ENCODE data around the gene PAK1IP1.
A peak's percentile ranks its signal among the peaks of the same experiment; 100 is the strongest.
"Not testable (repeated sequence)": the region's sequence is repeated elsewhere in the genome, so short reads cannot be mapped to it uniquely, and the experiment has no call there.

PAK1IP1 gene

DNA sequence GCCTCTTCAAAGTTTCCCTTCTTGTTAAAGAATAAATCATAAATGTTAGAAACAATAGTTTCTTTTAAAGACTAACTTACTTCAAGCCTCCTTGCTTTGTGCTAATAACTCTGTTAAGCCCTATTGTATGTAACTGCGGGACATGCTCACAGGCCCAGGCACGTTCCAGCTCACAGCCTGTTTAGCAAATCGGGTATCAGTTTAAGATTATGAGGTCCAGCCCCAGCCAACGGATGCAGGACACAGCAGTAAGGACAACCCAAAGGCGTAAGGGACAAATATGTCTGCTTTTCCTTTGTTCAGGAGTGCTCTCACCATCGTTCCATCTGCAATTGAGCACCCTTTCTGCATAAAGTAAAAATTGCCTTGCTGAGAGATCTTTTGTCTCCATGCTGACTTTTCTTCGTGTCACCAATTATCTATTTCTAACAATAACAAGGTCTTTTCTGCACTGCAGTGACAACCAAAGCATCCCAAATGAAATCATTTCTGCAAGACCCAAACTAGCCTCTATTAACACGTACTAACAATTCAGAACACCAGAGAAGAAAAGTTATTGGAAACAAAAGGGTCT is 1.7 kb upstream of the PAK1IP1 start:
- no peak for DNase-seq

DNA sequence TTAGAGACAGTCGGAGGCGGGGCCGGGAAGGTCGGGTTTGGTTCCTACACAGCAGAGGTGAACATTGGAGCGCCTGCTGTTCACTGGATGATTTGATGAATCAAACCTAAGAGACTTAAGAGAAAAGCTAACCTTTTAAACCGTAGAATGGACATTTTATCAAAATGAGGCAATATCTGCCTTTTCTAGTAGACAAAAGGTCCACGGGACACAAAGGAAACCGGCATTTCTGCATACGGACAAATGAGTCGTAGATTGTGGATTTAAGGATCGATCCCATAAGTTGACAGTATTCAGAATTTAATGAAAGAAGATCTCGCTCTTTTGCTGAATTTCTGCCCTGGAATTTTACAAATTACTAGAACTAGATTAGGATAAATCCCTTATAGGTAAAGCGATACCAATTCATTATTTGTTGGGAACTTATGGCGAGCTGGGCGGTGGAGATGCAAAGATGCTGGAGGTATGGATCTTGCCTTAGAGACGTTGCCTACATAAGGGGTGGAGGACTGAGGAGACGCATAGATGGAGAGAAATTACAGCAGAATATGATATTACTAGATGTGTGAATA is 400 bp downstream of the PAK1IP1 start:
- DNase-seq = no peak

DNA sequence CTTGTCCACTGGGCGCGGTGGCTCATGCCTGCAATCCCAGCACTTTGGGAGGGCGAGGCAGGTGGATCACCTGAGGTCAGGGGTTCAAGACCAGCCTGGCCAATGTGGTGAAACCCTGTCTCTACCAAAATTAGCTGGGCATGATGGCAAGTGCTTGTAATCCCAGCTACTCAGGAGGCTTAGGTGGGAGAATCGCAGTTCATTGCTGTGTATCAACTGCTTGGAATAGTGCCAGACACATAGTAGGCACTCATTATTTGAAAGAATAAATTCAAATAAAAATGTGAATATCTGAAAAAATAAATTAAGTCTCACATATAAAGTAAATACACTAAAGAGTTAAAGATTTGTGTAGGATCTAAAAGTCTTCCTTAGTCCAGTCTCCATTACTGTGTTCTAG is 1.9 kb downstream of the PAK1IP1 start:
- no peak for DNase-seq

DNA sequence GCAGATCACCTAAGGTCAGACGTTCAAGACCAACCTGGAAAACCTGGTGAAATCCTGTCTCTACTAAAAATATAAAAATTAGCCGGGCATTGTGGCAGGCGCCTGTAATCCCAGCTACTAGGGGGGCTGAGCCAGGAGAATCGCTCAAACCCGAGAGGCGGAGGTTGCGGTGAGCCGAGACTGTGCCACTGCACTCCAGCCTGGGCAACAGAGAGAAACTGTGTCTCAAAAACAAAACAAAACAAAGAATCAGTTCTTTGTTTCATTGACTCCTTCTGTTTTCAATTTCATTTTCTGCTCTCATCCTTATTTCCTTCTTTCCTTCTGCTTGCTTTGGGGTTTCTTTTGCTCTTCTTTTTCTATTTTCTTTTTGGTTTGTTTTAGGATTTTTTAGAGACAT is 19.2 kb downstream of the PAK1IP1 start:
- no peak for DNase-seq

DNA sequence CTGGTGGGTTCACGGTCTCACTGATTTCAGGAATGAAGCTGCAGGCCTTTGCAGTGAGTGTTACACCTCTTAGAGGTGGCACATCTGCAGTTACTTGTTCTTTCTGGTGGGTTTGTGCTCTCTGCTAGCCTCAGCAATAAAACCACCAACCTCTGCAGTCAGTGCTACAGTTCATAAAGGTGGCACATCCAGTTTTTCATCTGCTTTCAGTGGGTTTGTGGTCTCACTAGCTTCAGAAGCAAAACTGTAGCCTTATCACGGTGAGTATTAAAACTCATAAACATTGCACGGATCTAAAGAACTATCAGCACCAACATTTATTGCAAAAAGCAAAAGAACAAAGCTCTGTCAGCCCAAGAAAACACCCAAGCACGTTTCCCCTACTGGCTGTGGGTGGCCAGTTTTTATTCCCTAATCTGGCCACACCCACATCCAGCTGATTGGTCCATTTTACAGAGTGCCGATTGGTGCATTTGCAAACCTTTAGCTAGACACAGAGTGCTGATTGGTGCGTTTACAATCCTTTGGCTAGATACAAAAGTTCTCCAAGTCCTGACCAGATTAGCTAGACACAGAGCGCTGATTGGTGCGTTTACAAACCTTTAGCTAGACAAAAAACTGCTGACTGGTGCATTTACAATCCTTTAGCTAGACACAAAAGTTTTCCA is 24.7 kb downstream of the PAK1IP1 start:
- peak; percentile 38 for DNase-seq

DNA sequence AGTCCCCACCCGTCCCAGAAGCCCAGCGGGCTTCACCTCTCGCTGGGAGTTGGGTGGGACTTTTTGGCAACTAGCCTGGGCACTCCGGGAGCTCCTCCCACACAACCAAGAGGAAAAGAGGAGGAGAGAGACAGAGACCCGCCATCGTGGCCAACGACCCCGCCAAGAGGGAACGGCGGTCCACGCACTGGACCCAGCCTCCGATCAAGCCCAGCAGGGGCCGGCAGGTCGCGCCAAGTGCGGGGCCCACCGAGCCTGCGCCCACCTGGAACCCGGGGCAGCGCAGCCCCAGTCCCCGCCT is 25.1 kb downstream of the PAK1IP1 start:
- no peak for DNase-seq

DNA sequence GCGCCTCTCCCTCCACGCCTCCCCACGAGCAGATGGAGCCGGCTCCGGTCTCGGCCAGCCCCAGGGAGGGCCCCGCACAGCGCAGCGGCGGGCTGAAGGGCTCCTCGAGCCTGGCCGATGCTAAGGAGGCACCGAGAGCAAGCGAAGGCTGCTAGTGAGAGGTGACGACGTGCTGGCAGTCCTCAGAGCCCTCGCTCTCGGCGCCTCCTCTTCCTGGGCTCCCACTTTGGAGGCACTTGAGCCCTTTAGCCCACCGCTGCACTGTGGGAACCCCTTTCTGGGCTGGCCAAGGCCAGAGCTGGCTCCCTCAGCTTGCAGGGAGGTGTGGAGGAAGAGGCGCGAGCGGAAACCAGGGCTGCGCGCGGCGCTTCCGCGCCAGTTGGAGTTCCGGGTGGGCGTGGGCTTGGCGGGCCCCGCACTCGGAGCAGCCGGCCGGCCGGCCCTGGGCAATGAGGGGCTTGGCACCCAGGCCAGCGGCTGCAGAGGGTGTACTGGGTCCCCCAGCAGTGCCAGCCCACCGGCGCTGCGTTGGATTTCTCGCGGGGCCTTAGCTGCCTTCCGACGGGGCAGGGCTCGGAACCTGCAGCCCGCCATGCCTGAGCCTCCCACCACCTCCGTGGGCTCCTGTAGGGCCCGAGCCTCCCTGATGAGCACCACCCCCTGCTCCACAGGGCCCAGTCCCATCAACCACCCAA is 25.6 kb downstream of the PAK1IP1 start:
- peak; percentile 24 for DNase-seq

DNA sequence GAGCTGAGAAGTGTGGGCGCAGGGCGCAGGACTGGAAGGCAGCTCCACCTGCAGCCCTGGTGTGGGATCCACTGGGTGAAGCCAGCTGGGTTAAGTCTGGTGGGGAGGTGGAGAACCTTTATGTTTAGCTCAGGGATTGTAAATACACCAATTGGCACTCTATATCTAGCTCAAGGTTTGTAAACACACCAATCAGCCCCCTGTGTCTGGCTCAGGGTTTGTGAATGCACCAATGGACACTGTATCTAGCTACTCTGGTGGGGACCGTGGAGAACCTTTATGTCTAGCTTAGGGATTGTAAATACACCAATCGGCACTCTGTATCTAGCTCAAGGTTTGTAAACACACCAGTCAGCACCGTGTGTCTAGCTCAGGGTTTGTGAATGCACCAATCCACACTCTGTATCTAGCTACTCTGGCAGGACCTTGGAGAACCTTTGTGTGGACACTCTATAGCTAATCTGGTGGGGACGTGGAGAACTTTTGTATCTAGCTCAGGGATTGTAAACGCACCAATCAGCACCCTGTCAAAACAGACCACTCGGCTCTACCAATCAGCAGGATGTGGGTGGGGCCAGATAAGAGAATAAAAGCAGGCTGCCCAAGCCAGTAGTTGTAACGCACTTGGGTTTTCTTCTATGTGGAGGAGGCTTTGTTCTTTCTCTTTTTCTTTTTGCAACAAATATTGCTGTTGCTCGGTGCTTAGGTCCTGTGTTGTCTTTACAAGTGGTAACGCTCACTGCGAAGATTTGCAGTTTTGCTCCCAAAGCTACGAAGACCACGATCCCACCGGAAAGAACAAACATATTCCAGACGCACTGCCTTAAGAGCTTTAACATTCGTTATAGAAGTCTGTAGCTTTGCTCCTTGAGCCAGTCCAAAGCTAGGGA is 26.4 kb downstream of the PAK1IP1 start:
- DNase-seq = not testable (repeated sequence)

DNA sequence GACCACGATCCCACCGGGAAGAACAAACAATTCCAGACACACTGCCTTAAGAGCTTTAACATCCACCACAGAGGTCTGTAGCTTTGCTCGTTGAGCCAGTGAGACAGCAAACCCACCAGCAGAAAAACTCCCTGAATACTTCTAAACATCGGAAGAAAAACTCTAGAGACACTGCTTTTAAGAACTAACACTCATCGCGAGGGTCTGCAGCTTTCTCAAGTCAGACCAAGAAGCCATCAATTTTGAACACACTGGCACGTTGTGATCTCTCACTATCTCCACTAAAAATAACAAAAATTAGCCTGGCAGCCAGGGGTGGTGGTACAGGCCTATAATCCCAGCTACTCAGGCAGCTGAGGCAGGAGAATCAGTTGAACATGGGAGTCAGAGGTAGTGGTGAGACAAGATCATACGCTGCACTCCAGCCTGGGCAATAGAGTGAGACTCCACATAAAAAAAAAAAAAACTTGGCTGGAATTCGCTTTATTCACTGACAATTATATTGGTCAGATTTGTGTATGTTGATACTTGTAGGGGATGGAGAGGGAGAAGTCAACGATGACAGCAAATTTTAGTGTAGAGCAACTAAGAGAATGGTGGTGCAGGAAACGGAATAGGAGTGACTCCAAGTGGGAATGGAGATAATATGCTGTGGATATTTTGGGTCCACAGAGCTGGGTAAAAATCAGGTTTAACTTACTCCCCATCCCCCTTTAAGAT is 27.2 kb downstream of the PAK1IP1 start:
- no peak for DNase-seq

DNA sequence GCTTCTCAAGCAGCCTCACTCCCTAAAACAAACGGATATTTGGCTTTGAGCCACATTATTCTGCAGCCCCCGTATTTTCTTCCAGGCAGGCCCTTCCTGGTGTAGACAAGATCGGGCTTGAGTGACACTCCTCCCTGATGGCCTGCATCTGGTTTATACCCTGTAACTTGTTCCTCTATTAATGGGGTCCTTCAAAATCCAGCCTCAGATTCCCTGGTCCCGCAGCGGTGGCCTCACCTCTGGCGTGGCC is 27.7 kb downstream of the PAK1IP1 start:
- no peak for DNase-seq

DNA sequence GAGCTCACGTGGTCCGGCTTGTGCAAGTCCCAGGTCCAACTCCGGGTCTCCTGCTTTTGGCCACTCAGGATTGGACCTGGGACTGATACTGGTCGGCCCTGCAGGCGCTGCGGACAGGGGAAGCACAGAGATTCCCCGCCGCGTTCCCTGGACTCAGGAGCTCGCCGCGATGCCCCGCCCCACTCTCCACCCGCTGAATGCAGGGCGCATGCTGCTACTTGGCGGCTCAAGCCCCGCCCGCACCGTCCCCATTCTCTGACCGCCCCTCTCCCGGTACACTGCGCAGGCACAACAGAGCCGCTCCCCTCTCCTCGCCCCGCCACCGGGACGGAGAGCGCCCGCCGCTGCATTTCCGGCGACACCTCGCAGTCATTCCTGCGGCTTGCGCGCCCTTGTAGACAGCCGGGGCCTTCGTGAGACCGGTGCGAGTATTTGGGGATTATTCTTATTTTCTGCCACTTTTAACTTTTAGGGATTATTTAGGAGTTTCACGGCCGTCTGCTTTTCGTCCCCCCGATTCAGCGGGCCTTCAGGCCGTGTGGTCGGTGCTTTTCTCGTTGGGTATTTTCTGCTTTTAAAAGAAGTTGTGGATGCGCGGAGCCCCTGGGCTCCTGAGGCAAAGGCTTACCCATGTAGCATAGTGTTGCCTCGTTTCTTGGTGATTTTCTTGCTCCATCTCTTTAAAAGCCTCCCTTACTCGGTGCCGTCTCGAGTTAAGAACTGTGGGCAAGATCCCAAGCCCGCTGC is 28.2 kb downstream of the PAK1IP1 start, which contains the start of gene TMEM14C:
TMEM14C (plus strand) TSS at position 251 of the 747 bp plus-strand sequence. CDS start 1,544 bp downstream, outside the sequence.
- peak; percentile 97 for DNase-seq

DNA sequence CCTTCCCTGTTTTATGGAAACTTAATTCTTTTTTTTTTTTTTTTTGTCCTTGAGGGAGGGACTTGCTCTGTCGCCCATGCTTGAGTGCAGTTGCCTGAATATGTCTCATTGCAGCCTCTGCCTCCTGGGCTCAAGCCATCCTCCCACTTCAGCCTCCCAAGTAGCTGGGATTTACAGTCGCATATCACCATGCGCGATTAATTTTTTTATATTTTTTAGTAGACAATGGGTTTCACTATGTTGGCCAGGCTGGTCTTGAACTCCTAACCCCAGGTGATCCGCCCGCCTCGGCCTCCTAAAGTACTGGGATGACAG is 28.8 kb downstream of the PAK1IP1 start:
- DNase-seq = no peak

DNA sequence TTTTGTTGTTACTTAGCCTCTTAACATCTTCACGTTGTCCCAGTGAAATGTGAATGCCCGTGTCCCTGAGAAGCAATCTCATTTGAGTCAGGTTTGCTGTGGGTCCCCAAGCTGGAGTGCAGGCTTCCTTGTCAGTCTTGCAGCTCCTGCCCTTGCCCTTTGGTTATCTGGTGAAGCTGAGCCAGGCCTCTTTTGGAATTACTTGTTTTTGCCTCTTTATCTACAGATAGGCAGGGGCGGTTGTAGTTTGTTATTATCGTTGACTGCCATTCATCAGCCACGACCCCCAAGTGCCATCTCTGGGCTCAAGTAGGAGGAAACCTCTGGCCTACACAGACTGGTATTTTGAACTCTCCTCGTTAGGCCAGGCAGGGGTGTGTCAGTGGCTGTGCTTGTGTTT is 30.3 kb downstream of the PAK1IP1 start:
- no peak for DNase-seq

DNA sequence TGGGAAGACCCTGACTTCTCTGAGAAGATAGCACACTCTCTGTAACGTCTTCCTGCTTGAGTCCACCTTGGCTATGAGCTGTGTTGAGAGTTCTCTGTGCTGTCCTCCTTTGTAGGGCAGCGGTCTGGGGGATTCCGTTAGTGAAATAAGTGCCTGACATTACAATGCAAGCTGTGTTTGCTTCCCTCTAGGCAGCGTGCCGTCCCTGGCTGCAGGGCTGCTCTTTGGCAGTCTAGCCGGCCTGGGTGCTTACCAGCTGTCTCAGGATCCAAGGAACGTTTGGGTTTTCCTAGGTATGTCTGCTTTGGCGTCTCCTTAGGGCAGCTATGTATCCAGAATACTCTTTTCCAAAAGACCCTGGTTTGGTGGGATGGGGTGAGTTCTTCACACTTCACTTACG is 30.9 kb downstream of the PAK1IP1 start:
- DNase-seq = no peak

DNA sequence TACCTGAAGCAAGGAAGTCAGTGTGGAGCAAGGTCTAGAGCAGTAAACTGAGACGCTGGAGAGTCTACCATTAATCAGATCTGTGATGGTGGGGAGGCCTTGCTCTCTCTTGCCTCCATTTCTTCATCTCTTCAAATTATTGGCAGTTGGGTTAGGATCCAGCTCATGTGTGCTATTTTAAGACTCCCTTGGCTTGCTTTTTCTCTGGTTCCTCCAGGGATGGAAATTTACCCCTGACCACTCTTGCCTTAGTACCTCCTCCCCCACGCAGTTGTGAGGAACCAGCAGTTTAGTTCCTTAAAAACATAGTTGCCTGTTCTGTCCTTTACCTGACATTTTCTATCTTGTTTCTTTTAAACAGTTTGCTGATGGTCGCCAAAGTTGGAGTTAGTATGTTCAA is 35.5 kb downstream of the PAK1IP1 start:
- DNase-seq = no peak

DNA sequence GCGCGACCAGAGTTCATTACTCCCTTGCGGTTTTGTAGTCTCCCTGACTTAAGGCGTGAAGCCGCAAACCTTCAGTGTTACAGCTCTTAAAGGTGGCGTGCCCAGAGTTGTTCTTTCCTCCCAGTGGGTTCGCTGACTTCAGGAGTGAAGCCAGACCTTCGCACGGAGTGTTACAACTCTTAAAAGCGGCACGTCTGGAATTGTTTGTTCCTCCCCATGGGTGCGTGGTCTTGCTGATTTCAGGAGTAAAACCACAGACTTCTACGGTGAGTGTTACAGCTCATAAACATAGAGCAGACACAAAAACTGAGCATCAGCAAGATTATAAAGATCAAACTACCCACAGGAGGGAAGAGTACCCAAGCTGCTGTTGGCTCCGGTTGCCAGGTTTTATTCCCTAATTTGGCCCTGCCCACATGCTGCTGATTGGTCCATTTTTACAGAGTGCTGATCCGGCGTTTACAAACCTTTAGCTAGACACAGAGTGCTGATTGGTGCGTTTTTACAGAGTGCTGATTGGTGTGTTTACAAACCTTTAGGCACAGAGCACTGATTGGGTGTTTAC is 38.5 kb downstream of the PAK1IP1 start:
- DNase-seq = peak; percentile 51

DNA sequence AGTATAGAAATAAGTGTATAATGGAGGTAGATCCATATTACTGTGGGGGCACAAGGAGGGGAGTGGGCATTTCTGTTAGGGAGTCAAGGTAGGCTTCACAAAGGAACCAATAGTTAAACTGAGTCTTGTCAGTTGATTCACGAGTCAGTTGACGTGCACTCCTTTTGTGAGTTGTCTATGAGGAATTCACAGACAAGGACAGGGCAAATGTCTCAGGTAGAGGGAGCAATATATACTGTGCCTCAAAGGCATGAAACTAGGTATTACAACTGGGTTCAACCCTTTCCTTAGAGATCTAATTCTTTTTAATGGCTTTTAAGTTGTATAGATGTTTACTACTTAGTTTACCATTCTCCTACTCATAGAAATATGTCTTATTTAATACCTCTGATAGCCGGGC is 39.1 kb downstream of the PAK1IP1 start:
- DNase-seq = no peak

DNA sequence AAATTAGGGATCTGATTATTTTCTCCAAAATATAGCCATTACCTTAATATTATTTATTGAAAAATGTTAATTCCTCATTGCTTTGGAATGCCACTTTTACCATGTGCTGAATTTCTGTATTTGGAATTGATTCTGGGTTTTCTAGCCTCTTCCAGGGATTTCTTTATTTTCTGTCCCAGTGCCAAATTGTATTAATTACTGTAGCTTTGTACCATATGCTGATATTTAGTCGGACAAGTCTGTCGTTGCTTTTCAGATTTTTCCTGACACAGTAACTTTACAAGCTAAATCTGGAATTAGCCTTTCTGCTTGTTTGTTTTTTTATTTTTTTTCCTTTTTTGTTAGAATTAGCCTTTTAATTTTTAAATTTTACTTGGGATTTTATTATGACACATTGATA is 42.0 kb downstream of the PAK1IP1 start:
- no peak for DNase-seq

DNA sequence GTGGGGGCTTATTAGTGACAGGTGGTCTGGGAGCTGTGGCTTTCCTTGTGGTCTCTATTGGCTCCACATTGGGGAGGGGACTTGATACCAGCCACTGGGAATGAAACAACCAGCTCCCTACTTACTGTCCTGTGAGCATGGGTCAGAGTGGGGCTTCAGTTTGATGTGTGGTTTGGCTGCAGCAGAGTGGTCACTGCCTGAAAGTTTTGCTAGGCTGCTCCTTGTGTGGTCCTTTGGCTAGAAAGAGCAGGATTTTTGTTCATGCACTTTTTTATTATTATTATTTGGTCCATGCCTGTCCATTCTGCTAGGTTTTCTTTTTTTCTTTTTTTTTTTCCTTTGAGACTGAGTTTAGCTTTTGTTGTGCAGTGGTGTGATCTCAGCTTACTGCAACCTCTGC is 45.3 kb downstream of the PAK1IP1 start:
- no peak for DNase-seq

DNA sequence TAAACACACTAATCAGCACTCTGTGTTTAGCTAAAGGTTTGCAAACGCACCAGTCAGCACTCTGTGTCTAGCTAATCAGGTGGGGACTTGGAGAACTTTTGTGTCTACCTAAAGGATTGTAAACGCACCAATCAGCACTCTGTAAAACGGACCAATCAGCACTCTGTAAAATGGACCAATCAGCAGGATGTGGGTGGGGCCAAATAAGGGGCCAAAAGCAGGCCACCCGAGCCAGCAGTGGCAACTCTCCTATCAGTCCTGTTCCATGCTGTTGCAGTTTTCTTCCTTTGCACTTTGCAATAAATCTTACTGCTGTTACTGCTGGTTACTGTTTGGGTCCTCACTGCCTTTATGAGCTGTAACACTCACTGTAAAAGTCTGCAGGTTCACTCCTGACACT is 46.9 kb downstream of the PAK1IP1 start:
- DNase-seq = not testable (repeated sequence)

DNA sequence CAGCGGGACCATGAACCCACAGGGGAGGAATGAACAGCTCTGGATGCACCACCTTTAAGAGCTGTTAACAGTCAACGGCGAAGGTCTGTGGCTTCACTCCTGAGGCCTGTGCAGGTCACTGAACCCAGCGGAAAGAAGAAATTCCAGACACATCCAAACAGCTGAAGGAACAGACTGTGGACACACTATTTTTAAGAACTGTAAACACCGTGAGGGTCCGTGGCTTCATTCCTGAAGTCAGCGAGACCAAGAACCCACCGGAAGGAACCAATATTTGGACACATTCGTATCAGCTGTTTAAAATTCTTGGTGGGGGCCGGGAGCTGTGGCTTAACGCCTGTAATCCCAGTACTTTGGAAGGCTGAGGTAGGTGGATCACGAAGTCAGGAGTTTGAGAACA is 47.5 kb downstream of the PAK1IP1 start:
- no peak for DNase-seq

DNA sequence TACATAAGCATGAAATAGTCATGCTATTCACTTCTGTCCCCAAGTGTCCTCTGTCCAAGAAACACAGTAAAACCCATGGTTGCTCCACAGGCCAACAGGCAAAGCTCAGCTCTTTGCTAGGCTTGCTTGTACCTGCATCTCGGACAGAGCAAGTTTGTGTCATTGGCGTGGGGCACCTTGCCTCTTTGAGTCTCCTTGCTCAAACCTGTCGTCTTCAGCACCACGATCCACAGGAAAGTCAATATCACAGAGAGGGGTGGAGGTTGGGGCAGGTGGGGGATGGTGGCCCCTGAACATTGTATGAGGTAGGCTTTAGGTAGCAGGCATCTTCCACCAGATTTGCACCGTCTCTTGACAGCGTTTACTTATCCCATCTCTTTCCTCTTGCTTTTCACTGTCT is 48.7 kb downstream of the PAK1IP1 start:
- DNase-seq = no peak
